Endodermal cell (in vitro differentiated cells): ENCODE results near the gene CRACDL. TPM values are rescaled to one million over a fixed set of nuclear protein-coding genes. Genes with fewer than 3 reads are reported as not detected.

Source experiments
- DNase-seq: peaks from one replicate; pipeline ENCODE4 v3.0.0-alpha.2; 2017
- H3K27ac ChIP-seq: 2 replicates; pipeline ENCODE4 v1.5.1; 2013; ENCODE audit warnings: mild to moderate bottlenecking, low read depth, low read length, moderate library complexity
- H3K27me3 ChIP-seq: 2 replicates; pipeline ENCODE4 v1.6.1; 2013; ENCODE audit warnings: mild to moderate bottlenecking, low read length, moderate library complexity; ENCODE audit not compliant: insufficient read depth, control insufficient read depth, poor library complexity, severe bottlenecking
- H3K36me3 ChIP-seq: 2 replicates; pipeline ENCODE4 v1.7.0; 2013; ENCODE audit warnings: mild to moderate bottlenecking, low read length, moderate library complexity; ENCODE audit not compliant: control insufficient read depth, insufficient read depth
- H3K4me1 ChIP-seq: one replicate; pipeline ENCODE4 v1.7.0; 2013; ENCODE audit warnings: low read length; ENCODE audit not compliant: control insufficient read depth, insufficient read depth
- H3K4me3 ChIP-seq: 2 replicates; pipeline ENCODE4 v1.5.1; 2013; ENCODE audit warnings: mild to moderate bottlenecking, low read length, moderate library complexity
- H3K9ac ChIP-seq: 2 replicates; pipeline ENCODE4 v1.6.1; 2013; ENCODE audit warnings: mild to moderate bottlenecking, low read length, moderate library complexity; ENCODE audit not compliant: poor library complexity, severe bottlenecking; ENCODE audit errors: extremely low read depth
- H3K9me3 ChIP-seq: 2 replicates; pipeline ENCODE4 v1.6.1; 2013; ENCODE audit warnings: mild to moderate bottlenecking, low read length, moderate library complexity; ENCODE audit not compliant: control insufficient read depth
- H3K27ac Mint-ChIP-seq: 2 replicates; pipeline ENCODE4 v1.8.0; 2020; ENCODE audit warnings: mixed read lengths
- H3K27me3 Mint-ChIP-seq: 2 replicates; pipeline ENCODE4 v1.8.0; 2021; ENCODE audit warnings: mild to moderate bottlenecking, mixed read lengths; ENCODE audit not compliant: insufficient read depth
- H3K36me3 Mint-ChIP-seq: 2 replicates; pipeline ENCODE4 v1.8.0; 2020; ENCODE audit warnings: low read depth, mixed read lengths
- H3K4me1 Mint-ChIP-seq: 2 replicates; pipeline ENCODE4 v1.8.0; 2020; ENCODE audit warnings: mixed read lengths
- H3K4me3 Mint-ChIP-seq: 2 replicates; pipeline ENCODE4 v1.8.0; 2020; ENCODE audit warnings: mild to moderate bottlenecking, moderate library complexity, mixed read lengths
- H3K9me3 Mint-ChIP-seq: 2 replicates; pipeline ENCODE4 v1.8.0; 2020; ENCODE audit warnings: mild to moderate bottlenecking, mixed read lengths
- WGBS, 2 experiments: methylation state at CpG; one replicate each; pipeline versions ENCODE4 v1.1.5 to v1.1.7; 2013; ENCODE audit warnings: missing lambda C conversion rate in 2 of 2, mixed read lengths in 1 of 2; ENCODE audit not compliant: insufficient coverage in 1 of 2, insufficient read length in 1 of 2; 5-methylcytosine and 5-hydroxymethylcytosine counted together
- total RNA-seq, 2 donors: library from RNA; stranded (reverse); fragmentation: NEBNext Ultra II Directional in 1 of 2; extraction: Animal tissue kit (Norgen Biotek cat#: 25700) in 1 of 2; gene quantifications; 2 replicates in 1 of 2; 3 replicates in 1 of 2; pipeline ENCODE4 v1.2.1, GENCODE V29; 2021
- TF ChIP-seq, protein P1 (sequence below): fragments of 200-600 bp; sonication (generic); conservative IDR thresholded peaks from 2 replicates; pipeline ENCODE4 v1.5.0; 2021; ENCODE audit warnings: antibody characterized with exemption, mild to moderate bottlenecking

The CRACDL gene
- total RNA-seq, 2 donors from 2014 or later, result 0.26 to 0.31 TPM

DNA sequence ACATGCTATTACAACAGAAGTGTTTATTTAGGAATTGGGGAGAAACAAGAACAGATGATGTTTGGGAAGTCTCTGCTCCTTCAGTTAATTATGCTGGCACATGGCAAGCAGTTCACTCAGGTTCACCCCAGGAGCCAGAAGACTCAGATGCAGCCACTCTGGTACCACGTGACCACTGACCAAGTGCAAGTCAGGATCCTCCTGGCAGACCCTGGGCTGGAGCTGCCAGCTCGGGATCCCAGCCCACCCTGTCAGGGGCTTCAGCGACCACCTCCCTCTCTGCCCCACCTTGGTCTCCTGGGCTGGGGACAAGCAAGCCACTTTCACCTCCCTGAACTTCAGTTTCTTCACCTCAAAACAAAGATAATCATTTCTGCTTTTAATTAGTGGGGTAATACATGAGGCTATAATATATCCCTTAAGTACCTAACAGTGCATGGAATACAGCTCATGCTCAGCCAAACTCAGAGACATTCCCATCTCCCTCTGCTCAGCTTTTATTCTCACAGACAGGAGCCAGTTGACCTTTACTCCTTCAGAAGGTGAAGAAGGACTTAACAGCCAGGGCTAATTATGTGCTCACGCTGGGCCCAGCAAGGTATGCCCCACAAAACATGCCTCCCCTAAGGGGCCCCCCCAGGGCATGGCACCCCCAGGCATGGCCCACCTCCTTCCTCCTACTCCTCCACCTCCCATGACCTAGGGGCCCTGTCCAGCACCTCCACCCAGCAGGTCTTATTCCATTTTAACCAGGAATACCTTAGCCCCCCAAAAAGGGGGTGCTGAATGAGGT, 11.8 kb downstream of the CRACDL start:
- no peaks in the 10 kb centered on the region for H3K36me3 Mint-ChIP-seq
- WGBS, 2 experiments, result 84 to 90% methylated on average over 3 to 4 of the region's 4 CpGs
- Histone ChIP-seq H3K36me3 (no peaks in the 10 kb centered on the region), H3K4me1 (no peaks in the 10 kb centered on the region), H3K27ac (no peak overlapping the region), H3K9ac (no peak overlapping the region), H3K27me3 (no peaks in the 10 kb centered on the region), H3K4me3 (no peak overlapping the region), H3K9me3 (no peaks in the 10 kb centered on the region)
- H3K27me3 Mint-ChIP-seq, result peaks cover 3% of the 10 kb centered on the region
- H3K9me3 Mint-ChIP-seq, result no peaks in the 10 kb centered on the region
- H3K4me3 Mint-ChIP-seq, result no peak overlapping the region
- TF ChIP-seq, protein P1, sequence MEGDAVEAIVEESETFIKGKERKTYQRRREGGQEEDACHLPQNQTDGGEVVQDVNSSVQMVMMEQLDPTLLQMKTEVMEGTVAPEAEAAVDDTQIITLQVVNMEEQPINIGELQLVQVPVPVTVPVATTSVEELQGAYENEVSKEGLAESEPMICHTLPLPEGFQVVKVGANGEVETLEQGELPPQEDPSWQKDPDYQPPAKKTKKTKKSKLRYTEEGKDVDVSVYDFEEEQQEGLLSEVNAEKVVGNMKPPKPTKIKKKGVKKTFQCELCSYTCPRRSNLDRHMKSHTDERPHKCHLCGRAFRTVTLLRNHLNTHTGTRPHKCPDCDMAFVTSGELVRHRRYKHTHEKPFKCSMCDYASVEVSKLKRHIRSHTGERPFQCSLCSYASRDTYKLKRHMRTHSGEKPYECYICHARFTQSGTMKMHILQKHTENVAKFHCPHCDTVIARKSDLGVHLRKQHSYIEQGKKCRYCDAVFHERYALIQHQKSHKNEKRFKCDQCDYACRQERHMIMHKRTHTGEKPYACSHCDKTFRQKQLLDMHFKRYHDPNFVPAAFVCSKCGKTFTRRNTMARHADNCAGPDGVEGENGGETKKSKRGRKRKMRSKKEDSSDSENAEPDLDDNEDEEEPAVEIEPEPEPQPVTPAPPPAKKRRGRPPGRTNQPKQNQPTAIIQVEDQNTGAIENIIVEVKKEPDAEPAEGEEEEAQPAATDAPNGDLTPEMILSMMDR, result no peak
- H3K27ac Mint-ChIP-seq, result no peak overlapping the region
- DNase-seq, result peak; percentile 13
- no peaks in the 10 kb centered on the region for H3K4me1 Mint-ChIP-seq

DNA sequence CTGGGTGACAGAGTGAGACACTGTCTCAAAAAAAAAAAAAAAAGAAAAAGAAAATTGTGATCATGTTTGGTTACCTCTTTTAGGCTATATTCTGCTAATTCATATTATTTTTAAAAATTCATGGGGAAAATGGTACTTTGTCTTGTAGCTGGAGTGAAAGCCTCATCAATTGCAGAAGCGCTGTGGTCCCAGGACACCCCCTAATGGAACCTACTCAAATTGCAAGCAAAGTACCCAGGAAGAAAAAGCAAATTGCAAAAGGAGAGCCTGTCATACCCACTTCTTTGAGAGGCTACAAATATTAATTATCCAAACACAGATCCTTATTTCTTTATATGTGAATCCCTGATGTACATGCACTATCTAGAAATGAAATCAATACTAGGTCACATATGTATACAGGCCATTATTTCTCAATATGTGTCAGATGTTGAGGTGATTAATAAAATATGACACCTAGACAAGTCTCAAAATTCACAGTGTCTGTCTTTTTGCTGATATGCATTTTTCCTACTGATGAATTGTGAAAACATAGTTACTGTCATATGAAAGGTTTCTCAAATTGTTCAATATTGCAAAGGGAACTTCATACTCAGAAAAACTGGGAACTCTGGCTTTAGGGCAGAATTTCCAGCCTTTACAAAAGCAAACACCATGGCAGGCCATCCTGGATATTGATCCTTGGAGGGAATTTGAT, 12.6 kb downstream of the CRACDL start:
- Histone ChIP-seq H3K27ac (no peak overlapping the region), H3K9me3 (no peaks in the 10 kb centered on the region), H3K4me3 (no peak overlapping the region), H3K36me3 (no peaks in the 10 kb centered on the region), H3K9ac (no peak overlapping the region), H3K27me3 (no peaks in the 10 kb centered on the region), H3K4me1 (no peaks in the 10 kb centered on the region)
- WGBS, 2 experiments, result 75% methylated on average over 1 of the region's 1 CpG; no CpG with 5 or more reads in 1 of the 2 experiments
- peak; percentile 32 for DNase-seq
- Mint-ChIP-seq H3K4me1 (no peaks in the 10 kb centered on the region), H3K9me3 (no peaks in the 10 kb centered on the region), H3K36me3 (no peaks in the 10 kb centered on the region), H3K27me3 (peaks cover 2% of the 10 kb centered on the region), H3K27ac (no peak overlapping the region), H3K4me3 (no peak overlapping the region)
- TF ChIP-seq, protein P1, result peak; percentile 72

DNA sequence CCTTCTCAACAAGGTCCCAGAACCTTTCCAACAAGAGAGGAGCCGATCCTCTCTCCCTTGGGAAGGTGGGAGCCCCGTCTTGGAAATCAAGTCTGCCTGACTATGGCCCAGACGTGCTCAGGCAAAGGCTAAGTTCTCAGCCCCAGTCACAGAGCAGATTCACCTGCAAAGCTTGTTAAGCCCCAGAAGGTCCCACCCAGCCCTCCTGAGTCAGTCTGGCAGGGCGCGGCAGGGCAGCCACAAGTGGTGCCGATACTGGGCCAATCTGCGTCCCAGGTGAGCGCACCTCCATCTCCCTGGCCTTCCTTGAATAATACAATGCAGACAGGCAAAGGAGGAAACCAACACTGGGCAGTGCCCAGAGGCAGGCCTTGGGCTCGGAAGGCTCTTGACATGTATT, 15.0 kb downstream of the CRACDL start:
- Histone ChIP-seq H3K9ac (no peak overlapping the region), H3K9me3 (no peaks in the 10 kb centered on the region), H3K27me3 (no peaks in the 10 kb centered on the region), H3K27ac (no peak overlapping the region), H3K4me1 (no peaks in the 10 kb centered on the region), H3K36me3 (no peaks in the 10 kb centered on the region), H3K4me3 (no peak overlapping the region)
- no peak overlapping the region for H3K27ac Mint-ChIP-seq
- WGBS, 2 experiments, result 85 to 91% methylated on average over 7 to 9 of the region's 9 CpGs
- H3K4me1 Mint-ChIP-seq, result no peaks in the 10 kb centered on the region
- no peaks in the 10 kb centered on the region for H3K9me3 Mint-ChIP-seq
- H3K4me3 Mint-ChIP-seq, result no peak overlapping the region
- H3K36me3 Mint-ChIP-seq, result no peaks in the 10 kb centered on the region
- TF ChIP-seq, protein P1, result no peak
- peak; percentile 32 for DNase-seq
- peaks cover 2% of the 10 kb centered on the region for H3K27me3 Mint-ChIP-seq
